Endodermal cell (in vitro differentiated cells): ENCODE measurements around the gene SND1. TPM values are rescaled to one million over a fixed set of nuclear protein-coding genes. Genes with fewer than 3 reads are reported as not detected.

Experiments used
- DNase-seq: peaks from one replicate; pipeline ENCODE4 v3.0.0-alpha.2; 2017
- H3K27ac ChIP-seq: 2 replicates; pipeline ENCODE4 v1.5.1; 2013; ENCODE audit warnings: mild to moderate bottlenecking, low read depth, low read length, moderate library complexity
- H3K27me3 ChIP-seq: 2 replicates; pipeline ENCODE4 v1.6.1; 2013; ENCODE audit warnings: mild to moderate bottlenecking, low read length, moderate library complexity; ENCODE audit not compliant: insufficient read depth, control insufficient read depth, poor library complexity, severe bottlenecking
- H3K36me3 ChIP-seq: 2 replicates; pipeline ENCODE4 v1.7.0; 2013; ENCODE audit warnings: mild to moderate bottlenecking, low read length, moderate library complexity; ENCODE audit not compliant: control insufficient read depth, insufficient read depth
- H3K4me1 ChIP-seq: one replicate; pipeline ENCODE4 v1.7.0; 2013; ENCODE audit warnings: low read length; ENCODE audit not compliant: control insufficient read depth, insufficient read depth
- H3K4me3 ChIP-seq: 2 replicates; pipeline ENCODE4 v1.5.1; 2013; ENCODE audit warnings: mild to moderate bottlenecking, low read length, moderate library complexity
- H3K9ac ChIP-seq: 2 replicates; pipeline ENCODE4 v1.6.1; 2013; ENCODE audit warnings: mild to moderate bottlenecking, low read length, moderate library complexity; ENCODE audit not compliant: poor library complexity, severe bottlenecking; ENCODE audit errors: extremely low read depth
- H3K9me3 ChIP-seq: 2 replicates; pipeline ENCODE4 v1.6.1; 2013; ENCODE audit warnings: mild to moderate bottlenecking, low read length, moderate library complexity; ENCODE audit not compliant: control insufficient read depth
- H3K27ac Mint-ChIP-seq: 2 replicates; pipeline ENCODE4 v1.8.0; 2020; ENCODE audit warnings: mixed read lengths
- H3K27me3 Mint-ChIP-seq: 2 replicates; pipeline ENCODE4 v1.8.0; 2021; ENCODE audit warnings: mild to moderate bottlenecking, mixed read lengths; ENCODE audit not compliant: insufficient read depth
- H3K36me3 Mint-ChIP-seq: 2 replicates; pipeline ENCODE4 v1.8.0; 2020; ENCODE audit warnings: low read depth, mixed read lengths
- H3K4me1 Mint-ChIP-seq: 2 replicates; pipeline ENCODE4 v1.8.0; 2020; ENCODE audit warnings: mixed read lengths
- H3K4me3 Mint-ChIP-seq: 2 replicates; pipeline ENCODE4 v1.8.0; 2020; ENCODE audit warnings: mild to moderate bottlenecking, moderate library complexity, mixed read lengths
- H3K9me3 Mint-ChIP-seq: 2 replicates; pipeline ENCODE4 v1.8.0; 2020; ENCODE audit warnings: mild to moderate bottlenecking, mixed read lengths
- WGBS, 2 experiments: methylation state at CpG; one replicate each; pipeline versions ENCODE4 v1.1.5 to v1.1.7; 2013; ENCODE audit warnings: missing lambda C conversion rate in 2 of 2, mixed read lengths in 1 of 2; ENCODE audit not compliant: insufficient coverage in 1 of 2, insufficient read length in 1 of 2; 5-methylcytosine and 5-hydroxymethylcytosine counted together
- total RNA-seq, 2 donors: library from RNA; stranded (reverse); fragmentation: NEBNext Ultra II Directional in 1 of 2; extraction: Animal tissue kit (Norgen Biotek cat#: 25700) in 1 of 2; gene quantifications; 2 replicates in 1 of 2; 3 replicates in 1 of 2; pipeline ENCODE4 v1.2.1, GENCODE V29; 2021
- TF ChIP-seq, protein P1 (sequence below): fragments of 200-600 bp; sonication (generic); conservative IDR thresholded peaks from 2 replicates; pipeline ENCODE4 v1.5.0; 2021; ENCODE audit warnings: antibody characterized with exemption, mild to moderate bottlenecking

Gene SND1
- total RNA-seq, 2 donors from 2014 or later = 240 to 267 TPM

DNA sequence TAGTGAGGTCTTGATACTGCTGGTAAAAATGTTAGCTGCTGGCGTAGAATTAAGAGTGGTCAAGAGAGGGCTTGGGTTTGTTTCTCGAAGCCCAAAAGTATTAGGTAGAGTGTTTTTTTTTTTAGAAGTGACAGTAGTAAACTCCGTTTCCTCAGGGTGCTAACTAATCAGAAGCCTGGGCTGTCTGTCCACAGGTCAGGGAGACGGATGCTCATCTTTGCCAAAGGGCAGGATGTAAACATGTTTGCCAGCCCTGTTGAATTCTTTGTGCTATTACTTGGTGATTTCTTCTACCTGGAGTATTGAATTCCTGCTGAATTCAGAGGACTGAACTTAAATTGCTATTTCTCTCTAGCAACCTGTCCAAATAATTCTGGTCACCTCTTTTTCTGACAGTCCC lies 117.1 kb downstream of the SND1 start:
- Histone ChIP-seq H3K27ac (no peak overlapping the region), H3K36me3 (peaks cover 21% of the 10 kb centered on the region), H3K27me3 (no peaks in the 10 kb centered on the region), H3K4me1 (peaks cover 11% of the 10 kb centered on the region), H3K9ac (no peak overlapping the region), H3K9me3 (no peaks in the 10 kb centered on the region), H3K4me3 (no peak overlapping the region)
- H3K27ac Mint-ChIP-seq = no peak overlapping the region
- H3K27me3 Mint-ChIP-seq = no peaks in the 10 kb centered on the region
- 86 to 96% methylated on average over 4 of the region's 4 CpGs for WGBS, 2 experiments
- no peaks in the 10 kb centered on the region for H3K9me3 Mint-ChIP-seq
- peaks cover 32% of the 10 kb centered on the region for H3K4me1 Mint-ChIP-seq
- TF ChIP-seq, protein P1, sequence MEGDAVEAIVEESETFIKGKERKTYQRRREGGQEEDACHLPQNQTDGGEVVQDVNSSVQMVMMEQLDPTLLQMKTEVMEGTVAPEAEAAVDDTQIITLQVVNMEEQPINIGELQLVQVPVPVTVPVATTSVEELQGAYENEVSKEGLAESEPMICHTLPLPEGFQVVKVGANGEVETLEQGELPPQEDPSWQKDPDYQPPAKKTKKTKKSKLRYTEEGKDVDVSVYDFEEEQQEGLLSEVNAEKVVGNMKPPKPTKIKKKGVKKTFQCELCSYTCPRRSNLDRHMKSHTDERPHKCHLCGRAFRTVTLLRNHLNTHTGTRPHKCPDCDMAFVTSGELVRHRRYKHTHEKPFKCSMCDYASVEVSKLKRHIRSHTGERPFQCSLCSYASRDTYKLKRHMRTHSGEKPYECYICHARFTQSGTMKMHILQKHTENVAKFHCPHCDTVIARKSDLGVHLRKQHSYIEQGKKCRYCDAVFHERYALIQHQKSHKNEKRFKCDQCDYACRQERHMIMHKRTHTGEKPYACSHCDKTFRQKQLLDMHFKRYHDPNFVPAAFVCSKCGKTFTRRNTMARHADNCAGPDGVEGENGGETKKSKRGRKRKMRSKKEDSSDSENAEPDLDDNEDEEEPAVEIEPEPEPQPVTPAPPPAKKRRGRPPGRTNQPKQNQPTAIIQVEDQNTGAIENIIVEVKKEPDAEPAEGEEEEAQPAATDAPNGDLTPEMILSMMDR = no peak
- no peak overlapping the region for H3K4me3 Mint-ChIP-seq
- no peak for DNase-seq
- H3K36me3 Mint-ChIP-seq = peaks cover 18% of the 10 kb centered on the region

DNA sequence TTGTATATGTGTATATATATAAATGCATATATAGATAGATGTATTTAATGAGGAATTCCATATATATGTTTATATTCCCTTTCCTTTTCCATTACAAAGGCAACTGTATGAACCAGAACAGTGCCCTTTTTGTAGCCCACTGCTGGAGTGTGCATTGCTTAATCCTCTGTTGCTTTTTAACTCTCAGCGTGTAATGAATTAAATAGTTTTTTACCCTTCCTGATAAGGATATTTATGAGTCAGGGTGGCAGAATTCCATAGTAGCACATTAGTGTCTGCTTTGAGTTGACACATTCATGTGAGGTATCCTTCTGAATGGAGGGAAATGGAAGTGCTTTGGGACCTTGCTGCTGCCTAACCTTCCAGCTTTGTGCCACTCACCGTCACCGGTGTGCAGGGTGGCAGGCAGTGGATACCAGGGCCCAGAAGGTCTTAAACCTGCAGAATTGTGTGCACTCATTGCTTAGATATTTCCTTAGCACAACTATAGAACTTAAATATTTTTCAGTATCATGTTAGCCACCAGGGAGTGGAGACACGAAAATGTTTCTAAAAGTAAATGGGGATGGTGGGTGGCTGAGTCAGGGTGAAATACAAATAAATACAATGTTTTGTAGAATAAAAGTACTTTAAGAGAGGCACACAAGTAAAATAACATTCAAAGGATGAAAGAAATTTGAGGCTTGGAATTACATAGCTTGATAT lies 117.9 kb downstream of the SND1 start:
- Mint-ChIP-seq H3K4me1 (peaks cover 29% of the 10 kb centered on the region), H3K9me3 (no peaks in the 10 kb centered on the region), H3K4me3 (no peak overlapping the region), H3K27me3 (no peaks in the 10 kb centered on the region), H3K27ac (no peak overlapping the region), H3K36me3 (peaks cover 18% of the 10 kb centered on the region)
- no peaks in the 10 kb centered on the region for H3K9me3 ChIP-seq
- no peak overlapping the region for H3K27ac ChIP-seq
- TF ChIP-seq, protein P1 = no peak
- H3K36me3 ChIP-seq = peaks cover 21% of the 10 kb centered on the region
- 89 to 94% methylated on average over 3 to 4 of the region's 4 CpGs for WGBS, 2 experiments
- no peak overlapping the region for H3K4me3 ChIP-seq
- H3K27me3 ChIP-seq = no peaks in the 10 kb centered on the region
- DNase-seq = no peak
- no peak overlapping the region for H3K9ac ChIP-seq
- peaks cover 11% of the 10 kb centered on the region for H3K4me1 ChIP-seq

DNA sequence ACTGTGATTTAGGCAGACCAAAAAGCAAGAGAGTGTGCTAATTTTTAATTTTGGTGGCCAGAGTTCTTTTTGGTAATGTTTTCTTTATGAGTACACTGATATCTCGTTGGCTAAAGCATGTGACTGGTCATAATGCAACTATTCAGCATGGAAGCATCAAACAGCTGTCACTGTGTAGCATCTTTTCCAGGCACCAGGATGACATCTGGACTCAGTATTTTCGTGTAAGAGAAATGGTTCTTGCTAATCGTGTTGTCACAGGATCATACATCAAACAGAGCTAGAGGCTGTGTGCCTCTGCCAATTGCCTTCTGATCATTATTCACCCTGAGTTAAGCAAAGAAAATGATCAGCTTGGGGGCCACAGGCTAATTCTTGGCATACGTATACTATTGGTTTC lies 118.9 kb downstream of the SND1 start:
- H3K4me1 ChIP-seq = peaks cover 16% of the 10 kb centered on the region
- H3K27me3 ChIP-seq = no peaks in the 10 kb centered on the region
- TF ChIP-seq, protein P1 = no peak
- H3K9me3 Mint-ChIP-seq = no peaks in the 10 kb centered on the region
- H3K36me3 Mint-ChIP-seq = peaks cover 16% of the 10 kb centered on the region
- no peaks in the 10 kb centered on the region for H3K9me3 ChIP-seq
- H3K36me3 ChIP-seq = peaks cover 19% of the 10 kb centered on the region
- H3K4me3 ChIP-seq = no peak overlapping the region
- no peaks in the 10 kb centered on the region for H3K27me3 Mint-ChIP-seq
- DNase-seq = no peak
- peaks cover 37% of the 10 kb centered on the region for H3K4me1 Mint-ChIP-seq
- no peak overlapping the region for H3K27ac Mint-ChIP-seq
- no peak overlapping the region for H3K27ac ChIP-seq
- H3K4me3 Mint-ChIP-seq = no peak overlapping the region
- 90 to 96% methylated on average over 4 of the region's 4 CpGs for WGBS, 2 experiments
- H3K9ac ChIP-seq = no peak overlapping the region
